Thoracic aorta (tissue), 2 donors: ENCODE data around the gene AIM2. TPM values are rescaled to one million over a fixed set of nuclear protein-coding genes. Genes with fewer than 3 reads are reported as not detected.

Experiments
- ATAC-seq: fragments of 150-250 bp; one replicate; pipeline ENCODE4 v1.8.0; 2017; ENCODE audit warnings: low read depth; ENCODE audit not compliant: insufficient number of reproducible peaks, low FRiP score
- DNase-seq: peaks from one replicate; pipeline ENCODE4 v3.0.0-alpha.2; 2020; ENCODE audit warnings: low spot score
- H3K27ac ChIP-seq, 2 donors: fragments of 200-600 bp; sonication (generic); 1 replicate in 1 of 2; 2 replicates in 1 of 2; pipeline ENCODE4 v1.5.1; 2016; ENCODE audit warnings: mild to moderate bottlenecking in 2 of 2, moderate library complexity in 2 of 2
- H3K27me3 ChIP-seq: fragments of 200-600 bp; sonication (generic); replicated peaks from 2 replicates; pipeline ENCODE4 v1.6.0; 2016; ENCODE audit warnings: mild to moderate bottlenecking; ENCODE audit not compliant: insufficient read depth
- H3K36me3 ChIP-seq: fragments of 200-600 bp; sonication (generic); one replicate; pipeline ENCODE4 v1.5.1; 2016
- H3K4me1 ChIP-seq, 2 donors: fragments of 200-600 bp; sonication (generic); 1 replicate in 1 of 2; 2 replicates in 1 of 2; pipeline versions ENCODE4 v1.5.1 to v1.6.0; 2016; ENCODE audit warnings: low read depth in 2 of 2, mild to moderate bottlenecking in 1 of 2; ENCODE audit not compliant: control insufficient read depth in 1 of 2
- H3K4me3 ChIP-seq: fragments of 200-600 bp; sonication (generic); 2 replicates; pipeline ENCODE4 v1.5.1; 2016; ENCODE audit warnings: mild to moderate bottlenecking
- H3K9me3 ChIP-seq: fragments of 200-600 bp; sonication (generic); 2 replicates; pipeline ENCODE4 v1.5.1; 2016
- total RNA-seq, 2 donors: library from RNA; depleted of rRNA; stranded (reverse); fragments of >200 nt; gene quantifications; one replicate each; pipeline versions ENCODE4 v1.1.0 to v1.2.3, GENCODE V29; 2016
- TF ChIP-seq, protein P1 (sequence below): fragments of 200-600 bp; sonication (generic); IDR thresholded peaks from one replicate; pipeline ENCODE4 v1.5.1; 2019; ENCODE audit warnings: antibody characterized with exemption

The AIM2 gene
- total RNA-seq, 2 donors from 2014 or later, result 1.1 to 3.4 TPM

DNA sequence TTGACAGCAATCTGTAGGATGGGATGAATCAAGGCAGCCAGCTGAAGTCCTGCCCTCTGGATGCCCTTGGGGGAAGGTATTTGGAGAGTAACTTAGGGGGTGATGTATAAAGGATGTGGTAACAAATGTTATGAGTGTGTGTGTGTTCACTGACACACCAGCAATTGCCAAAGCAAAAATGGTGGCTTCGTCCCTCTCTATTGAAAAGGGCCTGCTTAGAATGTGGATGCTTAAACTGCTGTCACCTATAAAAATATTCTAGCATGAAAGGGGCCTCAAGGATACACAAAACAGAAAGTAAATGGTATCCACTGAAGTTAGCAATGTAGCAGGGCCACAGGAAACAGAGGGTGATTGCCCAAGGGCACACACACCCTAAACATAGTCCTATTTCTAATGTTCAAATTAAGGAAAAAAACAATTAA is 15.1 kb upstream of the AIM2 start:
- ATAC-seq, result no peak
- Histone ChIP-seq H3K9me3 (no peaks in the 10 kb centered on the region), H3K4me1 (no peaks in the 10 kb centered on the region), H3K4me3 (no peak overlapping the region), H3K36me3 (no peaks in the 10 kb centered on the region), H3K27me3 (no peaks in the 10 kb centered on the region), H3K27ac (no peak overlapping the region)
- no peak for DNase-seq
- TF ChIP-seq, protein P1, sequence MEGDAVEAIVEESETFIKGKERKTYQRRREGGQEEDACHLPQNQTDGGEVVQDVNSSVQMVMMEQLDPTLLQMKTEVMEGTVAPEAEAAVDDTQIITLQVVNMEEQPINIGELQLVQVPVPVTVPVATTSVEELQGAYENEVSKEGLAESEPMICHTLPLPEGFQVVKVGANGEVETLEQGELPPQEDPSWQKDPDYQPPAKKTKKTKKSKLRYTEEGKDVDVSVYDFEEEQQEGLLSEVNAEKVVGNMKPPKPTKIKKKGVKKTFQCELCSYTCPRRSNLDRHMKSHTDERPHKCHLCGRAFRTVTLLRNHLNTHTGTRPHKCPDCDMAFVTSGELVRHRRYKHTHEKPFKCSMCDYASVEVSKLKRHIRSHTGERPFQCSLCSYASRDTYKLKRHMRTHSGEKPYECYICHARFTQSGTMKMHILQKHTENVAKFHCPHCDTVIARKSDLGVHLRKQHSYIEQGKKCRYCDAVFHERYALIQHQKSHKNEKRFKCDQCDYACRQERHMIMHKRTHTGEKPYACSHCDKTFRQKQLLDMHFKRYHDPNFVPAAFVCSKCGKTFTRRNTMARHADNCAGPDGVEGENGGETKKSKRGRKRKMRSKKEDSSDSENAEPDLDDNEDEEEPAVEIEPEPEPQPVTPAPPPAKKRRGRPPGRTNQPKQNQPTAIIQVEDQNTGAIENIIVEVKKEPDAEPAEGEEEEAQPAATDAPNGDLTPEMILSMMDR, result no peak

GRCh38 chr1:159091180-159091560 is 14.6 kb upstream of the AIM2 start:
- H3K9me3 ChIP-seq, result no peaks in the 10 kb centered on the region
- no peaks in the 10 kb centered on the region for H3K36me3 ChIP-seq
- H3K4me1 ChIP-seq, result no peaks in the 10 kb centered on the region
- no peak overlapping the region for H3K27ac ChIP-seq
- DNase-seq, result no peak
- TF ChIP-seq, protein P1, result no peak
- ATAC-seq, result no peak
- no peaks in the 10 kb centered on the region for H3K27me3 ChIP-seq
- H3K4me3 ChIP-seq, result no peak overlapping the region

GRCh38 chr1:159090286-159091179 is 14.0 kb upstream of the AIM2 start:
- H3K27ac ChIP-seq, result no peak overlapping the region
- no peaks in the 10 kb centered on the region for H3K36me3 ChIP-seq
- no peaks in the 10 kb centered on the region for H3K9me3 ChIP-seq
- TF ChIP-seq, protein P1, result no peak
- no peaks in the 10 kb centered on the region for H3K4me1 ChIP-seq
- ATAC-seq (no peak), DNase-seq (no peak)
- H3K4me3 ChIP-seq, result no peak overlapping the region
- H3K27me3 ChIP-seq, result no peaks in the 10 kb centered on the region

GRCh38 chr1:159089184-159089791 is 12.7 kb upstream of the AIM2 start:
- TF ChIP-seq, protein P1, result peak; percentile 28
- H3K9me3 ChIP-seq, result no peaks in the 10 kb centered on the region
- H3K27me3 ChIP-seq, result no peaks in the 10 kb centered on the region
- H3K36me3 ChIP-seq, result no peaks in the 10 kb centered on the region
- H3K4me1 ChIP-seq, result no peaks in the 10 kb centered on the region
- no peak overlapping the region for H3K4me3 ChIP-seq
- H3K27ac ChIP-seq, result no peak overlapping the region
- DNase-seq (no peak), ATAC-seq (no peak)

GRCh38 chr1:159088546-159089183 is 12.1 kb upstream of the AIM2 start:
- Histone ChIP-seq H3K27me3 (no peaks in the 10 kb centered on the region), H3K27ac (no peak overlapping the region), H3K4me1 (no peaks in the 10 kb centered on the region), H3K4me3 (no peak overlapping the region), H3K9me3 (no peaks in the 10 kb centered on the region), H3K36me3 (no peaks in the 10 kb centered on the region)
- TF ChIP-seq, protein P1, result no peak
- ATAC-seq, result no peak
- no peak for DNase-seq
